NCI-H524 treated with DMSO at 0.1 percent for 48 hours (cell line): Measurements from ENCODE around the gene ITGA2.

ENCODE experiments used
- DNase-seq: peaks from one replicate; lab custom pipeline; 2025; lab: John Stamatoyannopoulos, UW

The ITGA2 gene

DNA sequence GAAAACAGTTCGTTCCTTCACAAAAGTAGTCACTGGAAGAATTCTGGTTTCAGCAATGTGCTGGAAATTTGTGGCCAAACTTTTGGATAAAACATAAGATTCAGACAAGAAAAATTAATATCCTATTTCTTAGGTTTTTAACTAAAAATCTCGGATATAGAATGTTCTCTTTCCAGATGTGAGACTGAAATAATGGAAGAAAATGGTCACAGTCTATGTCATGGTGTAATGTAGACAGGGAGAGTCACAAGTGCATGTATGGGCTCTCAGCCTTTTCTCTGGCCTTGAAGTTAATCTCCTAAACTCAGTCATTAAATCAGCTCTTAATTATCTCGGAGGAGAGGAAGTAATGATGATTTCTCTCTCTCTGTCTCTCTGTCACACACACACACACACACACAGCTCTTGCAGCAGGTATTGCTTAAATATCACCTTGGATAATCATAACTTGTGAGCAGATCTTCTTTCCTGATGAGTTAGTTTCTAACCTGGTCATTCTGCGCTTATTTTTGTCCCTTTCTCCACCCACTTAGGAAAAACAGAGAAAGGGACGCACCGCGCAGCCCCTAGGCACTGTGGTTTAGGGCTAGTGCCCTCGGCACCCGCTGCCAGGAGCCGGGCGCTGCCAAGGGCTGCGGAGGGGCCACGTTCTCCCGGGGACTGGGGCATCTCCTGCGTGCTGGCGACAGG is 672 bp upstream of the ITGA2 start:
- peak; percentile 2 for DNase-seq

DNA sequence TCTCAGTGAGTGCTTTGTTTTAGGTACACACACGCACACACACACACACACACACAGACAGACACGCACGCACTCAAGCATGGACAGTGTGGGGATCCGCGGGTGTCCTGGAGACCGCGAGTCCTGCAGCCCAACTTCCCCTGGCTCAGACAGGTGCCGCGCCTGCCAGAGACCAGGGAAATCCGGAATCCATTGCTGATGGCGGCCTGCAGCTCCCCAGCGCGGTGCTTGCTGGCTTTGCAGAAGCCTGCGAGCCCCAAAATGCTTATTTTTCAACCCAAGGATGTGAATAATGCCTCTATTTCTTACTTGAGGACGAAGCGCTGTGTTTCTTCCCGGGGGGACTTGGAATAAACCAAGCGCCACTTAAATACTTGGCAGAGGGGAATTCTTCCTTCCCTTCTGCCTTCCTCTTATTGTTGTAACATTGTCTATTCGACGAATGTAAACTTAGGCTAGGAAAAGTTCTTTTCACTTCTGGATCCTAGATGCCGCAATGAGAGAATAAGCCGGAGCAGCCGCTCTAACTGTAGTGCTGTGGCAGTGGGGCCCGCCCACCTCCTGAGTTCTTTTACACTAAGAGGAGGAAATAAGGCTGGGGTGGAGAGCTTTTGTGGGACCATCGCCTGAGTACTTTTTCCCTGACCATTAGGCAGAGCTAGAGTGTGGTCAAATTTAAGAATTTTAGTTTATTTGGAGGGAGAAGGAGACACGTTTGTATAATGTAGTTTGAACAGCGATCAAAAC is 802 bp downstream of the ITGA2 start:
- no peak for DNase-seq

DNA sequence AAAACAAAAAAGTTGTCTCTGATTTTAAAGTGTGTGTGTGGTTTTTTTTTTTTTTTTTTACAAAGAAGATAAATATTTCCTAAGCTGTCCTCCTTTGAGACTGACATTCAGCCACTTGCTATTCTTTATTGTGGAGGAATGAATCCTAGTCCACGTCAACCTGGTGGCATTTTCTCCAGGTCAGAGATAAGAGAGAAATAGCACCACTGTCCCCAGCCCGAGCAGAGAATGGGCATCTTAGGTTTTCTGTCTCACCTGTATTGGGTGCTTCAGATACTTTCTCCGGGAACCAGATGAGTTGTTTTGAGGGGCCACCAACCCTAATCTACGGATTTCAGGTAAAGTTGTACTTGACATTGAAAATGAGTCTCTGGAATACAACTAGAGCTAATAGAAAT is 1.4 kb downstream of the ITGA2 start:
- no peak for DNase-seq

DNA sequence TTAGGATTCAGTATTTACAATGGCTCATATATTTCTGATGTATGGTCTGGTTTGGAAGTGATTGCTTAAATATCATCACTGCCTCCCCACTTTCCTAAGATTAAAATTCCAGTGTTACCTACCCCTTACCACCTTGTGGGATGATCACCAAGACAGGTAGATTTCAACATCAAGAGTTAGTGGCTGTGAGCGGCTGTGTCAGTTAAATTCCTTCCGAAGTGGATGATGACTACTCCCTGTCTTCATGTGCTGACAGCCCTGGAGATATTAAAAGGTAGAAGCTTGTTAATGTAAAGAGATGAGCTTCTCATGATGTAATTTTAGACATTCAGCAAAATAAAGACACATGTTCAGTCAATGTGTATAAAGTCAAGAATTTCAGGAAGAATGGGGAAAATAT is 4.2 kb downstream of the ITGA2 start:
- no peak for DNase-seq

DNA sequence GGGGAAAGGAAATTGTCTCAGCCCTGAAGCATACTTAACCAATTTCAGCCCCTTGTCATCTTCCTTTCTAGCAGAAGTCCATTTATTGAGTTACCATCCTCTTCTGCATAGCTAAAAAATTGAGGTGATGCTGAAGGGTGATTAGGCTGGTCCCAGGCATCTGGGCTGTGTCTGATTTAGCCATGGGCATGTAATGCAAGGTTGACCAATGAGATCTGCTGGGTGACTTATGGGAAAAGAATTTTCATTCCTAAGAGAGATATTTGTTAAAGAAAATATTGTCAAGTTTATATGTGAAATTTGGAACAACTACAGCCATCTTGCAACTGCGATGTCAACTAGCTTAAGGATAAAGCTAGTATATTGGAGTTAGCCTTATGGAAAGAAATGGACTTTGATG is 5.1 kb downstream of the ITGA2 start:
- DNase-seq = no peak

DNA sequence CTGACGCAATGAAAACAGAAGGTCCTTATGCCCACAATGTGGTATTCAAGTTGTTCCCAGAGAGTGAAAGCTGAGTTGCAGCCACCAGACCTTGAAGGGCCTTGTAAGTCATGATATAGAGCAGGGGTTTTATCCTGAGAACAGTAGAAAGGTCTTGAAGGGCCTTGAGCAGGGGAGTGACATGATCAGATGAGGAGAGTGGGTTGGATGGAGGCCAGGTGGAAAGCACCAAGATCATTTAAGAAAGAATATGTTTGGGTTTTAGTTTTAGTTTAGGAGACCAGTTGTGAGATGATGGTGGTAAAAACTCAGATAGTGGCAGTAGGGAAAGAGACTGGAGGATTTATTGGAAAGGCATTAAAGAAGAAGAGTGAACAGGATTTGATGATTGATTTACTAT is 5.9 kb downstream of the ITGA2 start:
- DNase-seq = no peak

DNA sequence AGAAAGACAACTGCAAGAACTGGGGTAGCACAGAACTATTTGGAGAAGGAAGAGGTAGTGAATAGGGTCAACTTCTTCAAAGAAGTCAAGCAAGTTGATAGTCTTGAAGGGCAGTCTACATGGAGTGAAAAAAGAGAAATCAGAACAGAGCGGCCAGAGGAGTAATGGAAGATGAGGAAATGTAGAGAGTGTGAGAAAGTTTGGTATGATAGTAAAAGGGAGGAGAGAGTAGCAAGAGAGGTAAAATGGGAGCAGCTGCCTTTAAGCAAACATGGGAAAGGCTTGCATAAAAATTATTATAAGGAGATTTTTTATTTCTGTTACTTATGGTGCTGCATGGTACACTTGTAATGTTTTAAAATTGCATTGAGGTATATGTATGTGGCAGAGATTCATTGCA is 6.8 kb downstream of the ITGA2 start:
- no peak for DNase-seq

DNA sequence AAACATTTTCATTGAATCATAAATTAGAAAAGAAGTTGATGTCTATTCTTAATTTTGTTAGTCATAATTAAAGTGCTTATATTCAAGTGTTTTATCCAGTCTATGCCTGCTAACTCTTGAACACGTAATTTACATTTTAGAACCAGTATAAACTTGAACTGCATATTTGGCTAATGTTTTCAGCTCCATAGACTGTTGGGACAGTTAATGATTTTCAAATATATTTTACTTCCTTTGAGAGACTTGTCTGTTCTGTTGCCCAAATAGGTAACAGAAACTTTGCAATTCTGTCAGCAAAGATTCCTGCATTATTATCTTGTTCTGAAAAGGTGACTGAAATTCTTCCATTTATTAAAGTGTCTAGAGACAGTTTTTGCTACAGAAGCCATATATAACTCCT is 7.8 kb downstream of the ITGA2 start:
- DNase-seq = no peak

DNA sequence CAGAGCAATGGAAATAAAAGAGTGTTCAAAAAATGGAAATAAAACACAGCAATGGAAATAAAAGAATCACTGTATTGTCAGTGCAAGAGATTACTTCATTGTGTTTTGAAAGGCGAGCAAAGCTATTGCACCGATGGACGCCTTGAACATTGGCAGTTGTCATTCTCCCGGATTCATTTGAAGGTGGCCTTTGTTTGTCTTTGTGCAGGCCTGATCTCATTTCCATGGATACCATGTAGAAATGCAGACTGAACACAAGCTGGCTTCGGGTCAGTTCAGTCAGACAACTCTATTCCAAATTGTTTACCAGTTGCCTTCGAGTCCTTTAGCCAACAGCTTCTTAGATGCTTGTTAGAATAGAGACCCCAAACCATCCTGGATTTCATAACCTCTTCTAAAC is 8.3 kb downstream of the ITGA2 start:
- DNase-seq = no peak

DNA sequence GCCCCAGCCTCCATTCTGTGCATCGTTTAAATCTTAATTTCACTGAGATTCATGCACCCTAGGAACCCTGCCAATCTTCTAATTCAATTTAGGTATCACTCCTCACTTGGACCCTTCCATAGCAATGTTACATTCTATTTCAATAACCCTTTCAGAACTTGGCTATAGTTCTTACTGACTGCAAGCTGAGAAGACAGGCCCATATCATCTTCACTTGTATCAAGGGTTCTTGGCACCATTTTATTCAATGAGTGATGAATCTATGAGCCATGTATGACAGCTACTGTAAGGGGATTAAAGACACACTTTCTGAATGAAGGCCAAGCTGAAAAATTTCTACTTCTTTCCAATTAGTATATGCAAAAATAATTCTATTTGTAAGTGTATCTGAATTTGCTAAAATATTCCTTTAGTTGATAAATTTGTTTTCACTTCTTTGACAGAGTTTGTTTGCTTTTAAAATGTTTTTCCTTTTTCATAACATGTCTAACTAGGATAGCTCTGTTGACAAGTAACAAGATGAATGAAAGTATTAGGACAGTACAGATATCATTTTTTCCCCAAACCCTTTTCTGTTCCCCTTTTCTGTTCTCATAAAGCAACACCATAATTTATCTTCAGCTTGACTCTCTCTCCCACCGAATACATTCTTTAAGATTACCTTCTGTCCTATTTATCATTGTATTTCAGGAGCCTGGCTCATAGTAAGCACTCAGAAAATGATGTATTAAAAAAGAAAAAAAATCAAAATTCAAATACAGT is 9.6 kb downstream of the ITGA2 start:
- no peak for DNase-seq

DNA sequence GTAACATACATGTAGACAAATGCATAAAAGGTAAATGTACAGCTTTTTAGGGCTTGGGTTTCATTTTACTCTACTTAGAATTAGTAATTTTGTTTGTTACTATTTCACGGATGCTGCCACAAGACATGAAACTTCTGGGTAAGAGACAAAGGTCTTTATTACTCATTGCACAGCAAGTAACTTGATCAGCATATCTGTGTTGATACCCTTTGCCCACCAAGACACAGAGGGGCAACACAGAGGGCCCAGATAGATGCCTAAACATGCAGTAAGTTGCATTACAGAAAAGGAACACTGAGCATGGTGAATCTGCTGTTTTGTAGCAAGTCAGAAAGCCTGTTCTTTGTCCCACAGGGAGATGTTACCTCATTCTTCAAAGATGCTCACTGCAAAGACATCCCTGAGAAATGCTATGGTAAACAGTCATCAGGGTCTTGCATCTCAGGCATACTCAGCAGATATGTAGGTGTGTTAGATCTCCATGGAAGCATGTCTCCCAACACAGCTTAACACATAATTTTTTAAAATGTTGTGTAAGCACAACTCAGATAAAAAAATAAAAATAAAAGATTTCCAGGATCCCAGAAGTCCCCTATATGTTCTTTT is 10.3 kb downstream of the ITGA2 start:
- no peak for DNase-seq

DNA sequence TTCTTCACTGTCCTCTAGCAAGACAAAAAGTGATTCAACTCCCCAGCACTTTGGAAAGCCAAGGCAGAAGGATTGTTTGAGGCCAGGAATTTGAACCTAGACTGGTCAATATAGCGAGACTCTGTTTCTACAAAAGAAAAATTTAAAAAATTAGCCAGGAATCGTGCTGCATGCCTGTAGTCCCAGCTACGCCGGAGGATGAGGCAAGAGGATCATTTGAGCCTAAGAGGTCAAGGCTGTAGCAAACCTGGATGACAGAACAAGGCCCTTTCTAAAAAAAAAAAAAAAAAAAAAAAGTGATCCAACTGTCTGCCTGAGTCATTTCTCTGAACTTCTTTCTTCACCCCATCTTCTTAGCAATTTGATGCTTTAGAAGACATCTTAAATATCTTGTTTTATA is 12.4 kb downstream of the ITGA2 start:
- no peak for DNase-seq

DNA sequence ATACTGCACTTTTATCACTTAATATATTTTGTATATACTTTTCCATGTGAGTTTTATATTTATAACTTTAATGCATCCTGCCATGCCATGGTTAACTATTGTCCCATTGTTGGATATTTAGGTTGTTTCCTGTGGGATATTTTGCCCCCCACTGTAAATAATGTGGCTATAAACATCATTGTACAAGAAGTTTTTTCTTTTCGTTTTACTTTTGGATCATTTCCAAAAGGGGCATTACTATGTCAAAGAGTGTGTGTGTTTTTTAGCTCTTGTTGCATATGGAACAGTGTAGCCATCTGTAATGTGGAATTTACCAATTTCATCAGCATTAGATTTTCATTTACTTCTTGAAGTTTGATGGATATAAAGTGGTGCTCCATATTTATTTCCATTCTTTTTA is 13.3 kb downstream of the ITGA2 start:
- DNase-seq = no peak

DNA sequence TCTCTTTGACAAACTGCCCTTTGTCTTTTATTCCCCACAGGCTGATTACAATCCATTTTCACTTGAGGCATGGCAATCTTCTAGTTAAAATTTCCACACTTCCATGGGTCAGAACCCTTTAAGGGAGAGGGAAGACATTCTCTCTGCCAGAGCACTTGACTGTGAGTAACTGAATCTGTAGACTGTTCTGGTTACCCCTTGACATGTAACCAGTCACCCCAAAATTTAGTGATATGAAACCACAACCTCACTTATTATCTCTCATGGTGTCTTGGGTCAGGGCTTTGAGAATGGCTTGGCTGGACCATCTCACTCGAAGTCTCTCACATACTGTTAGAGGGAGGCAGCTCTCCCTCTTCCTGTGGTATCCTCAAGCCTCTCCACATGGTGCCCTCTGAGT is 14.0 kb downstream of the ITGA2 start:
- DNase-seq = no peak

DNA sequence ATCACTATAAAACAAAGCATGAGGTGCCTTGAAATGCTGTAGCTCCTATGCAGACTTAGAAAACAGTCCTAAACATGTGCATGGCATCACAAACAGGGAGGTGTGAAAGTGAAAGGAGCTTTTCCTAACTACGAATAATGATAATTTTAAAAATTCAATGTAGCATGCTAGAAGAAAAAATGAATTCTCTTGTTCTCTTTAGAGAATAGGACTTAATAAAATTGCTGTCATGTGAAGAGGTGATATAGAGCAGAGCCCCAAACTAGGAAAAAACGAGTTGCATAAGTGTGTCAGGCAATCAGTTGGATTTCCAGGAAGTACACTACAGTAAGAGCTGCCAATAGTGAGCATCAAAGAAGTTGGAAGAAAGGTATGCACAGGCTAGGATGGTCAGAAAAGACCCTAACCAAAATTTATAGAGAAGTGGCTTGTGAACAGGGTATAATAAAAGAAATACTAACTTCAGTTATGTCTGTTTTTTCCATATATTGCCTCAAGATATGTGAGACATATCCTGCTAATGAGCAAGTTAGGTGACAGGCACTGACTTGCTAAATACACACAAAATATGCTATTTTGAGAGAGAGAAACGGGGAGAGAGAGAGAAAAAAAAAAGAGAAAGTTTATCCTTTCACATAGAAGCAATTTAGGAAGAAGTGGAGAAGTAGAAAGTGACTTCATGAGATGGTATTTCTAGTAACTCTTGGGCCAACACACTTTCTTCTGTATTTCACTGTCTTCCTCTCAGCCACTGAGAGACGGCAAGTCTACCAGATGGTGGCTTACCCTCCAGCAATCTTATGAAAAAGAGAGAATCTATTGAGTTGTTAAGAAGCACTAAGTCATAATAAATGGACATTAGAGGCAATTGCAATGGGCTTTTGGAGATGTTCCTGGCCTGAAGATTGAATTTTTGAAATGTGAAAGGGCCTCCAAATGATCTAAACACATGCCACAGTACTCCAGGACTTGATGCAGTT is 18.0 kb downstream of the ITGA2 start:
- no peak for DNase-seq

DNA sequence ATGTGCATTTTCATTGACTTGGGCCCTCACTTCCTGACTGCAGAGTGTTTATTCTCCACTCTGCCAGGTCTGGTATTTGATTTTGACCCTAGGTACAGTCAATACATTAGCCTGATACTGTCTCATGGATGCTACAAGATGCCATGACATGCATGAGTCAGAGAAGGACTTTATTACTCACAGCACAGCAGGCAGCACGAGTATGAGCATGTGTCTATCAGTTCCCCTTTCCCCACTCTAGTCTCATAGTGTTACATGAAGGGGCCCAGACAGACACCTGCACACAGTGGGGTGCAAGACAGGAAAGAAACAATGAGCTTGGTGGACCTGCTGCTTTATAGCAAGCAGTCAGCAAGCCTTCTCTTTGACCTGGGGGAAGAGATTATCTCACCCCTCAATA is 19.6 kb downstream of the ITGA2 start:
- no peak for DNase-seq

DNA sequence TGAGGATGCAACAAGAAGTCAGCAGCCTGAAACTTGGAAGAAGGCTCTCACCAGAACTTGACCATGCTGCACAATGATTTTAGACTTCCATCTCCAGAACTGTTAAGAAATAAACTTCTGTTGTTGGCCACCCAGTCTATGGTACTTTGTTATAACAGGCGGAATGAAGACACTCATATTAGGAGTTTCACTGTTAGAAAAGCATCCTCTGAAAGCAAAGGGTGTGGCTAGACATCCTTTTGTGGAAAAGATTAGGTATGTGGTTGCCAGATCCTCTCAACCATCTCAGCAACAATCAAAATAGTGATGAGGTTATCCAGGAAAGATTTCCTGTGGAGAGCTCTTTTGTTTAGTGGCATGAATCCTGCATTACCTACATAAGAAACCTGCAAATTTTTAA is 20.7 kb downstream of the ITGA2 start:
- no peak for DNase-seq

DNA sequence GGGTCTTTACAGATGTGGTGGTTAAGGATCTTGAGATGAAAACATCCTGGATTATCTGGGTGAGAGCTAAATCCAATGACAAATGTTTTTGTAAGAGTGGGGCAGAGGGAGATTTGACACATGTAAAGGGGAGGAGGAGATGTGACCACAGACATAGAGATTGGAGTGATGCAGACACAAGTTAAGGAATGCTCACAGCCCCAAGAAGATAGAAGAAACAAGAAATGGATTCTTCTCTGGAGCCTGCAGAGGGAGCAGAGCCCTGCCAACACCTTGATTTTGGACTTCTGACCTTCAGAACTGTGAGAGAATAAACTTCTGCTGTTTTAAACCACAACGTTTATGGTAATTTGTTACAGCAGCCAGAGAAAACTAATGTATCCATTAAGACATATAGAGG is 21.7 kb downstream of the ITGA2 start:
- no peak for DNase-seq

DNA sequence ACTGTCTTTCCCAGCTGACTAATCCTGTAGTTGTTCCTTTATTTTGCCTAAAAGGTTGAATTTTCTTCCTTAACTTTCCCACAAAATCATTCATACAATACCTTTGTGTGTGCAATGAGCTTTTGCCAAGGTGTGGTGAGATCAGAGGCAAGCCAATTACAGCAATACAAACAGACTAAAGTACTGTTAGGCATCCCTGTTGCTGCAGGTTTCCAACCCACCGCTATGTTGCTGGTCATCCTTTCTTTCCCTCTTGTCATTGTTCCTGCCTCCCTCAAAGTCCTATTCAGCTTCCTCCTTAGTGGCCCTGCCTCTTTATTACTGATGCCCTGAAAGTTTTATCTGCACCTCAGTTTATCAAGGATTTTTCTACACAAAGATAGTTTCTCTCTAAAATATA is 22.1 kb downstream of the ITGA2 start:
- DNase-seq = no peak

DNA sequence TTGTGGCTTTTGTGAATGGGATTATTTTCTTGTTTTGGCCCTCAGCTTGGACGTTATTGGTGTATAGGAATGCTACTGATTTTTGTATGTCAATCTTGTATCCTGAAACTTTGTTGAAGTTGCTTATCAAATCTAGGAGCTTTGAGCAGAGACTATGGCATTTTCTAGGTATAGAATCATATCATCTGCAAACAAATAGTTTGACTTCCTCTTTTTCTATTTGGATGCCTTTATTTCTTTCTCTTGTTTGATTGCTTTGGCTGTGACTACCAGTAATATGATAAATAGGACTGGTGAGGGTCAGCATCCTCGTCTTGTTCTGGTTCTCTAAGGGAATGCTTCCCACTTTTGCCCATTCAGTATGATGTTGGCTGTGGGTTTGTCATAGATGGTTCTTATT is 24.7 kb downstream of the ITGA2 start:
- no peak for DNase-seq

DNA sequence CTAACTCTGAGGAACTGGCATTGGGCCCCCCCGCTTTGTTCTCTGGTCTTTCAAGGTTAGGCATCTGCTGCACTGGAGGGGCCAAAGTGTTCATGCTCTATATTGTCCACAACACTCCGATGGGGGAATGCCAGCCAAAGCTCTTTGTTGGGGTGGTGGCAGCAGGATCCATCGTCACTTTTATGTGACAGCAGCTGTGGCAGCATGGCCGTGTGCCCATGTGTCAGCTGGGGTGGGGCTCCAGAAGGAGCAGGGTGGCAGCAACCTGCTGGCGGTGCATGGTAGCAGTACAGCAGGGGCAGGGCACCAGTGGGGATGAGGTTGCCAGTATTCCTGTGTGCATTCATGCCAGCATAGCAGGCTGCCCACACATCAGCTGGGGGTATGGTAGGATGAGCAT is 28.2 kb downstream of the ITGA2 start:
- DNase-seq = no peak
